ENCODE results near the gene PRPF8. TPM values are rescaled to one million over a fixed set of nuclear protein-coding genes. Genes with fewer than 3 reads are reported as not detected.
A peak's percentile ranks its signal among the peaks of the same experiment; 100 is the strongest.

The PRPF8 gene
- total and polyA plus RNA-seq, 2 of the 13 experiments (the other 11 are each of a cell fraction or from before 2014, with no cell fraction given), result 112 to 179 TPM

GRCh38 chr17:1724351-1724868 is 39.7 kb upstream of the PRPF8 start, which contains the start of gene WDR81 (continued):
- TF ChIP-seq ZNF280B (CRISPR knock-in tag; IDR thresholded peaks at IDR 0.05; ENCODE audit: borderline replicate concordance), result no peak
- 0 out of 2 replicates have a peak, but pooled peaks have one; percentile 68 for TF ChIP-seq CSRNP1 (CRISPR knock-in tag; IDR thresholded peaks at IDR 0.05)
- peak; percentile 32; the same call in 1 of the 2 replicates for TF ChIP-seq ZBTB7B (CRISPR knock-in tag; IDR thresholded peaks at IDR 0.05)
- peak; percentile 47; the same call in 1 of the 2 replicates for TF ChIP-seq ZNF746 (CRISPR knock-in tag; IDR thresholded peaks at IDR 0.05)
- TF ChIP-seq ZNF230 (CRISPR knock-in tag; IDR thresholded peaks at IDR 0.05), result no peak
- no peak for TF ChIP-seq NCOR1 (IDR thresholded peaks at IDR 0.05; ENCODE audit: borderline replicate concordance, low read length)
- TF ChIP-seq ZNF280D (CRISPR knock-in tag; IDR thresholded peaks at IDR 0.05), result no peak
- no peak for TF ChIP-seq TIGD3 (CRISPR knock-in tag; IDR thresholded peaks at IDR 0.05; ENCODE audit: borderline replicate concordance)
- no peak for TF ChIP-seq U2AF2 (IDR thresholded peaks at IDR 0.05; ENCODE audit: low read depth, low read length)
- TF ChIP-seq DZIP1 (CRISPR knock-in tag; IDR thresholded peaks at IDR 0.05), result no peak
- no peak for TF ChIP-seq ZNF207 (IDR thresholded peaks at IDR 0.05; ENCODE audit: borderline replicate concordance)
- TF ChIP-seq SNAPC4 (CRISPR knock-in tag; IDR thresholded peaks at IDR 0.05), result no peak
